H9 (cell line): ENCODE measurements around the gene SNX5. TPM values are rescaled to one million over a fixed set of nuclear protein-coding genes. Genes with fewer than 3 reads are reported as not detected.

Source experiments
- DNase-seq: peaks from one replicate; pipeline ENCODE4 v3.0.0-alpha.2; 2017
- H2AFZ ChIP-seq: one replicate; pipeline ENCODE4 v1.6.1; 2013; ENCODE audit warnings: mild to moderate bottlenecking, low read length, control low read depth, moderate library complexity
- H2AK5ac ChIP-seq: 2 replicates; pipeline ENCODE4 v1.6.1; 2013; ENCODE audit warnings: low read length, control low read depth, mixed read lengths; ENCODE audit not compliant: insufficient read length
- H2BK120ac ChIP-seq: one replicate; pipeline ENCODE4 v1.6.1; 2013; ENCODE audit warnings: low read depth, mild to moderate bottlenecking, low read length, control low read depth, inconsistent platforms; ENCODE audit not compliant: poor library complexity, severe bottlenecking
- H2BK12ac ChIP-seq: 2 replicates; pipeline ENCODE4 v1.6.1; 2013; ENCODE audit warnings: low read length, control low read depth, mixed read lengths, low read depth; ENCODE audit not compliant: insufficient read length
- H2BK15ac ChIP-seq: 2 replicates; pipeline ENCODE4 v1.6.1; 2013; ENCODE audit warnings: low read depth, low read length, control low read depth
- H2BK20ac ChIP-seq: one replicate; pipeline ENCODE4 v1.6.1; 2013; ENCODE audit warnings: low read depth, mild to moderate bottlenecking, low read length, control low read depth, inconsistent platforms; ENCODE audit not compliant: poor library complexity, severe bottlenecking
- H2BK5ac ChIP-seq: 2 replicates; pipeline ENCODE4 v1.6.1; 2013; ENCODE audit warnings: low read length, control low read depth, mixed read lengths; ENCODE audit not compliant: insufficient read length
- H3K14ac ChIP-seq: 2 replicates; pipeline ENCODE4 v1.6.1; 2013; ENCODE audit warnings: low read length, control low read depth; ENCODE audit not compliant: insufficient read depth
- H3K18ac ChIP-seq: 2 replicates; pipeline ENCODE4 v1.6.1; 2013; ENCODE audit warnings: low read depth, mild to moderate bottlenecking, mixed read lengths, low read length, control low read depth; ENCODE audit not compliant: insufficient read length
- H3K23ac ChIP-seq: 2 replicates; pipeline ENCODE4 v1.6.1; 2013; ENCODE audit warnings: low read length, control low read depth, mixed read lengths, low read depth; ENCODE audit not compliant: insufficient read length
- H3K23me2 ChIP-seq: 2 replicates; pipeline ENCODE4 v1.6.1; 2013; ENCODE audit warnings: low read depth, mild to moderate bottlenecking, mixed read lengths, low read length, control low read depth; ENCODE audit not compliant: insufficient read length, poor library complexity, severe bottlenecking
- H3K27ac ChIP-seq: 2 replicates; pipeline ENCODE4 v1.5.1; 2013; ENCODE audit warnings: low read length, control low read depth, mixed read lengths, low read depth; ENCODE audit not compliant: insufficient read length
- H3K27me3 ChIP-seq: 2 replicates; pipeline ENCODE4 v1.6.1; 2013; ENCODE audit warnings: low read length, control low read depth, inconsistent platforms; ENCODE audit not compliant: insufficient read depth
- H3K4ac ChIP-seq: 2 replicates; pipeline ENCODE4 v1.6.1; 2013; ENCODE audit warnings: low read depth, mild to moderate bottlenecking, control low read depth, inconsistent platforms, low read length, moderate library complexity
- H3K4me1 ChIP-seq: 2 replicates; pipeline ENCODE4 v1.6.1; 2013; ENCODE audit warnings: low read length, control low read depth, inconsistent platforms; ENCODE audit not compliant: insufficient read depth
- H3K4me2 ChIP-seq: 2 replicates; pipeline ENCODE4 v1.6.1; 2013; ENCODE audit warnings: low read length, control low read depth, mixed read lengths; ENCODE audit not compliant: insufficient read length, insufficient read depth
- H3K56ac ChIP-seq: 2 replicates; pipeline ENCODE4 v1.6.1; 2013; ENCODE audit warnings: low read depth, mild to moderate bottlenecking, mixed read lengths, low read length, control low read depth; ENCODE audit not compliant: insufficient read length
- H3K79me1 ChIP-seq: 2 replicates; pipeline ENCODE4 v1.6.1; 2013; ENCODE audit warnings: low read depth, mild to moderate bottlenecking, moderate library complexity, low read length, control low read depth, inconsistent platforms; ENCODE audit not compliant: insufficient read depth, poor library complexity, severe bottlenecking
- H3K79me2 ChIP-seq: 2 replicates; pipeline ENCODE4 v1.6.1; 2013; ENCODE audit warnings: low read length, control low read depth, inconsistent platforms; ENCODE audit not compliant: insufficient read depth
- H3K9ac ChIP-seq: 2 replicates; pipeline ENCODE4 v1.6.1; 2013; ENCODE audit warnings: low read length, control low read depth, mixed read lengths; ENCODE audit not compliant: insufficient read length; ENCODE audit errors: extremely low read depth
- H3K9me3 ChIP-seq: one replicate; pipeline ENCODE4 v1.6.1; 2013; ENCODE audit warnings: low read depth, low read length, inconsistent platforms; ENCODE audit not compliant: control insufficient read depth
- H3T11ph ChIP-seq: one replicate; pipeline ENCODE4 v1.6.1; 2013; ENCODE audit warnings: mild to moderate bottlenecking, low read length, control low read depth, inconsistent platforms
- H4K20me1 ChIP-seq: one replicate; pipeline ENCODE4 v1.6.1; 2013; ENCODE audit not compliant: control insufficient read depth, insufficient read length, insufficient read depth
- H4K5ac ChIP-seq: 2 replicates; pipeline ENCODE4 v1.6.1; 2013; ENCODE audit warnings: low read depth, mild to moderate bottlenecking, mixed read lengths, low read length, control low read depth; ENCODE audit not compliant: insufficient read length
- H4K8ac ChIP-seq: replicated peaks from 2 replicates; pipeline ENCODE4 v1.6.1; 2013; ENCODE audit warnings: low read length, control low read depth, mixed read lengths, low read depth; ENCODE audit not compliant: insufficient read length
- H4K91ac ChIP-seq: 2 replicates; pipeline ENCODE4 v1.6.1; 2013; ENCODE audit warnings: low read depth, mild to moderate bottlenecking, moderate library complexity, mixed read lengths, low read length, control low read depth; ENCODE audit not compliant: insufficient read length
- H3K27ac Mint-ChIP-seq, 3 experiments: 2 replicates in 2 of 3; 3 replicates in 1 of 3; pipeline ENCODE4 v1.8.0; 2020 to 2021; ENCODE audit warnings: mixed read lengths in 3 of 3, mild to moderate bottlenecking in 1 of 3, moderate library complexity in 1 of 3
- H3K27me3 Mint-ChIP-seq: 2 replicates; pipeline ENCODE4 v1.8.0; 2021; ENCODE audit warnings: low read depth, mild to moderate bottlenecking, moderate library complexity, mixed read lengths
- H3K36me3 Mint-ChIP-seq, 3 experiments: 2 replicates in 2 of 3; 3 replicates in 1 of 3; pipeline ENCODE4 v1.8.0; 2020 to 2021; ENCODE audit warnings: low read depth in 3 of 3, mixed read lengths in 3 of 3; ENCODE audit not compliant: insufficient read depth in 1 of 3
- H3K4me1 Mint-ChIP-seq, 2 experiments: 2 replicates each; pipeline ENCODE4 v1.8.0; 2020; ENCODE audit warnings: mixed read lengths in 2 of 2
- H3K4me3 Mint-ChIP-seq, 2 experiments: 2 replicates in 1 of 2; 3 replicates in 1 of 2; pipeline ENCODE4 v1.8.0; 2020 to 2021; ENCODE audit warnings: mild to moderate bottlenecking in 2 of 2, mixed read lengths in 2 of 2, moderate library complexity in 1 of 2
- H3K9me3 Mint-ChIP-seq, 2 experiments: 2 replicates in 1 of 2; 3 replicates in 1 of 2; pipeline ENCODE4 v1.8.0; 2020; ENCODE audit warnings: mild to moderate bottlenecking in 2 of 2, mixed read lengths in 2 of 2, moderate library complexity in 1 of 2
- WGBS: extraction: QIAGEN DNeasy Blood & Tissue Kit; methylation state at CpG from one replicate; pipeline ENCODE4 v1.1.7; 2013; ENCODE audit warnings: missing lambda C conversion rate, low lambda C conversion rate, mixed read lengths; ENCODE audit not compliant: insufficient read length; ENCODE audit errors: extremely low coverage; 5-methylcytosine and 5-hydroxymethylcytosine counted together
- total RNA-seq: library from RNA; stranded (reverse); gene quantifications from 2 replicates; pipeline ENCODE4 v1.2.1, GENCODE V29; 2021
- TF ChIP-seq, protein P1 (sequence below): fragments of 200-600 bp; sonication (generic); conservative IDR thresholded peaks from 3 replicates; pipeline ENCODE4 v1.8.0; 2021; ENCODE audit warnings: antibody characterized with exemption, mild to moderate bottlenecking

The SNX5 gene
- total RNA-seq, 1 experiment from 2014 or later: 194 TPM

DNA sequence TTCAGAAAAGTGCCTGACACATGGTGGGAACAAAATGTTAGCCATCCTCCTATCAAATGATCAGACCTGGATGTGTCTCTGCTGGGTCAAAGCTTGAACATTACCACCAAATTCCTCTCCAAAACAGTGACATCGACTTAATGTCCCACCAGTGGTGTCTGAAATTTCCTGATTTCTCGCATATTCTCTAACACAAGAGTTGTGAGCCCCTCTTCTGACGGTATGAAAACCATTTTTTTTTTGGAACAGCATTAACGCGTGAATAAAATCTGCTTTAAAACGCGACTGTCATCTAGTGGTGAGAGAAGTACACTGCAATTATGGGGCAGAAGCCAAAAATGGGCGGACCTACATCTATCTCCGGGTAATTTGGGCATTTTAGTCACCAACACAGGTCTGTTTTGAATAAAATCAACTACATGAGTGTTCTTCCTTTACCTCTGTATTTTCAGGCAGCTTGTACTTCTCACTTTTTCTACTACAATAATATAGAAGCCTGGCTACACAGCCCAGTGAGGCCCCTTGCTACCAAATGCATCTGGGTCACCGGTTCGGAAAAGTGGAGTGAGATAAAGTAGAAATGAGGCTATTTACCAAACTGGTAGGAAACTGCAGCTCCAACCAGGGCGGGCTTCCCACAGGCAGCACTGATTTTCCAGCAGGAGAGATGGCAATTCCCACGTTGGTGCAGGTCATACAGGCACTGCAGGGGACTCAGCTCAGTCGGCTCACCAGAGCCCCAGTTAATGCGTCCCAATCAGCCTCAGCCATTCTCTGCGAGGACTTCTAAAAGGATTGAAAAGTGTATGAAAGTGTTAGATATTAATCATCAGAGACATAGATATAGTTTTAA lies 27.6 kb upstream of the SNX5 start:
- Histone ChIP-seq H3K9ac (no peak overlapping the region), H3K14ac (no peak overlapping the region; the same call in 1 of the 2 replicates), H2BK120ac (no peak overlapping the region), H3K56ac (no peak overlapping the region), H2AFZ (no peak overlapping the region), H3K18ac (no peak overlapping the region), H3K79me2 (no peaks in the 10 kb centered on the region), H4K5ac (no peak overlapping the region), H2BK20ac (no peak overlapping the region), H2AK5ac (no peak overlapping the region), H4K20me1 (no peaks in the 10 kb centered on the region), H4K91ac (no peak overlapping the region), H3K23me2 (no peaks in the 10 kb centered on the region), H2BK12ac (no peak overlapping the region), H2BK5ac (no peak overlapping the region), H3K9me3 (no peaks in the 10 kb centered on the region), H3K4me1 (no peaks in the 10 kb centered on the region), H3T11ph (no peak overlapping the region), H3K27me3 (no peaks in the 10 kb centered on the region), H3K79me1 (no peaks in the 10 kb centered on the region), H3K27ac (no peak overlapping the region), H2BK15ac (no peak overlapping the region), H3K23ac (no peak overlapping the region), H3K4ac (no peak overlapping the region), H3K4me2 (no peak overlapping the region), H4K8ac (no peak overlapping the region)
- no peak for DNase-seq
- TF ChIP-seq, protein P1, sequence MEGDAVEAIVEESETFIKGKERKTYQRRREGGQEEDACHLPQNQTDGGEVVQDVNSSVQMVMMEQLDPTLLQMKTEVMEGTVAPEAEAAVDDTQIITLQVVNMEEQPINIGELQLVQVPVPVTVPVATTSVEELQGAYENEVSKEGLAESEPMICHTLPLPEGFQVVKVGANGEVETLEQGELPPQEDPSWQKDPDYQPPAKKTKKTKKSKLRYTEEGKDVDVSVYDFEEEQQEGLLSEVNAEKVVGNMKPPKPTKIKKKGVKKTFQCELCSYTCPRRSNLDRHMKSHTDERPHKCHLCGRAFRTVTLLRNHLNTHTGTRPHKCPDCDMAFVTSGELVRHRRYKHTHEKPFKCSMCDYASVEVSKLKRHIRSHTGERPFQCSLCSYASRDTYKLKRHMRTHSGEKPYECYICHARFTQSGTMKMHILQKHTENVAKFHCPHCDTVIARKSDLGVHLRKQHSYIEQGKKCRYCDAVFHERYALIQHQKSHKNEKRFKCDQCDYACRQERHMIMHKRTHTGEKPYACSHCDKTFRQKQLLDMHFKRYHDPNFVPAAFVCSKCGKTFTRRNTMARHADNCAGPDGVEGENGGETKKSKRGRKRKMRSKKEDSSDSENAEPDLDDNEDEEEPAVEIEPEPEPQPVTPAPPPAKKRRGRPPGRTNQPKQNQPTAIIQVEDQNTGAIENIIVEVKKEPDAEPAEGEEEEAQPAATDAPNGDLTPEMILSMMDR: peak; percentile 88
- Mint-ChIP-seq H3K36me3 (0 out of 7 replicates have a peak, but pooled peaks cover 0 to 4% (median 0%) of the 10 kb centered on the region in 3 experiments), H3K27me3 (no peaks in the 10 kb centered on the region), H3K4me3 (no peak overlapping the region; a peak in 1 of 5 replicates), H3K4me1 (peaks cover 8 to 9% of the 10 kb centered on the region in 2 experiments), H3K27ac (no peak overlapping the region), H3K9me3 (no peaks in the 10 kb centered on the region)
- no CpG with 5 or more reads among the region's 16 CpGs for WGBS
